Stimulated activated CD8-positive, alpha-beta memory T cell treated with anti-CD3 and anti-CD28 coated beads, Interleukin-2, amount 100 ng/mL, for 1 hour (primary cell): Measurements from ENCODE around the gene SDCCAG8.

Experiments used
- DNase-seq, 2 donors: peaks; one replicate each; pipeline ENCODE4 v3.0.0-alpha.2; 2020; ENCODE audit warnings: low read depth in 2 of 2

The SDCCAG8 gene

DNA sequence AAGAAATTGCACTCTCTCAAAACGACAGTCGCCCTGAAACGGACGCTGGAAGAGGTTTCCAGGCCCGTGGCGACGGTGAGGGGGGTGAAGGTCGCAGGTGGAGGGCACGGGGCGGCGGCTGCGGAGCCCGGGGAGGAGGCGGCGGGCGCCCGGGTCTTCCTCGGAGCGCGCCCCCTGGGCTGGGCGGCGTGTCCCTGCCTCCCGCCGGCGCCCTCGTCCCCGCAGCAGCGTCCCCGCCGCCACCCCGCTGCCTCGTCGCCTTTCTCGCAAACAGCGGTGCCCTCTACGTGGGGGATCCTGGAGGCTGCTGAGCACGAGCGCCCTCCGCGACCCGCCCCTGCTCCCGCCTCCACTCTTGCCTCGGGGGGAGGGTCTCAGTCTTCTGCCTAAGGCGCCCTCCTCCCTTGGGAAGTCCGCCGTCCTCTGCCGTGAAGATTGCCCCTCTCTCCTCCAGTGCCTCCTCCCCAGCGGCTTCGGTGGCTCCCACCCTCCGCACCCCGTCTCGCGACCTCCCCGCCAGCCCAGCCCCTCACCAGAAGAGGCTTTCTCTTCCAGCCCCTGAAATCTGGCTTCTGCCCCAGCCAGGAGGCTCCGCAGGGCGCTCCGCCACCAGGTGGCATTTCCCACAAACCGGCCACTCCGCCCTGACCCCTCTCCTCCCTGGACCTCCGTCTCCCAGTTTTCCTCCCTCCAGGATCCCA, 227.4 kb downstream of the SDCCAG8 start:
- DNase-seq: no peak

DNA sequence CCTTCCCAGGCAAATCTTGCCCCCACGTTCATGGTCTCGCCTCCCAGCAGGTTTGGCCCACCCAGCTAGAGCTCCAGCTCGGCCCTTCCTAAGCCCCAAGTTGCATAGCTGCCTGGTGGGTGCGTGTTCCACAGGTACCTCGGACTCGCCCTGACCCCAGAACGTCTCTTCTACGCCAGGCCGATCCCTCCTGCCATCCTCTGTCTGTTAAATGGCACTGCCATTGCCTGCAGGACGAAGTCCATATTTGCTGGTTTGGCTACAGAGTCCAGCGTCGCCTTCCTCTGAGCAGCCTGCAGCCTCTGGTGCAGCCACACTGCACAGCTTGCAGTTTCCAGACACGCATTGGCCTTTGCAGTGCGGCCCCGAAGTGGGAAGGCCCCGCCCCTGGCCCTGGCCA, 228.1 kb downstream of the SDCCAG8 start:
- no peak for DNase-seq

DNA sequence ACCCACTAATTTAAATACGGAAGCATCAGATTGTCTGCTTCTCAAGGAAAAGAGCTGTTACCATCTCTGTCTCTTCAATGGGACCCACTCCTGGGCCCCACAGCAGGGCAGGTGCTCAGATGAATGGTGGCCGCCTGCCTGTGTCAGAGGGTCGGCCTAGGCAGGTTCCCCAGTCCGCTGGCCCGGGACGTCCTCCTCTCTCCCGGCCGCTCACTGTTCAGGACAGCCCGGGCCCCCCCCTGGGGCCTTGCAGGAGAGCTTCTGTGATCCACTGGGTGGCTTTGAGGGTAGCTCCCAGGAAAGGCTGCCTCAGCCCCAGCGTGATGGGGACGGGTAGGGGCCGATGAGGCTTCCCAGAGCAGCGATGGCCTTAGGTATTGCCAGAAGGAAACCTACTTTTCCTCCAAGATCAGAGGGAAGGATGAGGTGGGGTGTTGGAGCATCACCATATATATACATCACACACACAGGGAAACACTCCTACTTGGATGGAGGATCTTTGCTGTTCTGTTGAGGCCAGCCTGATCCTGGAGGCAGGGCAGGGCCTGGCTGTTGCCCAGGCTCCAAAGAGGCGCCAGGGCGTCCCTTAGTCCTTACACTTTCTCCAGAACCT, 231.3 kb downstream of the SDCCAG8 start:
- no peak for DNase-seq

DNA sequence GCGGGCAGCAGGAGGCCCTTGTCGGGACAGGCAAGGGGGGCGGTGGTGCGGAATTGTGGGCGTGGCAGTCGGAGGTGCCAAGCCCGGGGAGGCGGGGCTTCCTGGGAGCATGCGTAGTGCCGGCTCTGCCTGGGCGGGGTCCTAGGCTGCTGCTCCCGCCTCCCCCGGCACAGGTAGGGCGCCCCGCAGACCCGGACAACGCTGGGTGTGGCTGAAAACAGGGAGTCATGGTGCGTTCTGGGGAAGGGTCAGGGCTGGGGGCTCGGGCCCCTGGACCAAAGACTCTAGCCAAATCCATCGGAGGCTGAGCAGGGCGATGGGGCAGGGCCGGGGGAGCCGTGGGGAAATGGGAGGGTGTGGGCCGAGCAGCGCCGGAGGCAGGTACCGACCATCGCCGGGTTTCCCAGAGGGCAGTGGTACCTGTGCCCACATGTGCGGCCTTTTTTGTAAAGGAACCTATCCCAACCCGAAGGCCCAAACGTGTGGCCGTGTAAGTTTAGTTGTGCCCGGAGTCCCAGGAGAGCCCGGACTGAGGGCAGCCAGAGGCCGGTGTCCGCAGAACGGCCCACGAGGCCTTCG, 231.9 kb downstream of the SDCCAG8 start:
- no peak for DNase-seq

DNA sequence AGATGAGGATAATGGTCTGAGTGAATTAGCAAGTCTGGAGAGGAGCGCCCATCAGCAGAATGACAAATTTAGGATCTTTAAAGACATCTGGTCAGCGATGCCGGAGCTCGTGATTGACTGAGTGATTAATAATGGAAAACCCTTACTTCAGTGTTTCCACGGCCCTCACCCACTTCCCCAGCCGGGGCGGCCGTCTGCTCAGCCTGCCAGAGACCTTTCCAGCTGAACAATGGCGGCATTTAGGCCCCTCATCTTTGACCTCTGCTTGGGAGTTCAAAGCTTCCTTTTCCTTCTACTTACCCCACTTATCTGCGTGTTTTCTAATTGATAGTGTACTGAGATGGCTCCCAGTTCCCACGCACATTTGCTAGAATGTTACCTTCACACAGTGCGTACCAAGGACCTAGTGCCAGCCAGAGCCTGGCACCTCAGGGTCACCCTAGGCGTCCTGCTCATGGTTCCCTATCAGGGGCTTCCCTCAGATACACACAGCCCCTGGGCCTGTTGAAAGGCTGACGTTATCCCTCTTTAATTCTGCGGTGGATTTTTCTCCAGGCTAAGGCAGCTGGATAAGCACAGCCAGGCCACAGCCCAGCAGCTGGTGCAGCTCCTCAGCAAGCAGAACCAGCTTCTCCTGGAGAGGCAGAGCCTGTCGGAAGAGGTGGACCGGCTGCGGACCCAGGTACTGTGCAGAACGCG, 232.8 kb downstream of the SDCCAG8 start:
- DNase-seq: no peak

DNA sequence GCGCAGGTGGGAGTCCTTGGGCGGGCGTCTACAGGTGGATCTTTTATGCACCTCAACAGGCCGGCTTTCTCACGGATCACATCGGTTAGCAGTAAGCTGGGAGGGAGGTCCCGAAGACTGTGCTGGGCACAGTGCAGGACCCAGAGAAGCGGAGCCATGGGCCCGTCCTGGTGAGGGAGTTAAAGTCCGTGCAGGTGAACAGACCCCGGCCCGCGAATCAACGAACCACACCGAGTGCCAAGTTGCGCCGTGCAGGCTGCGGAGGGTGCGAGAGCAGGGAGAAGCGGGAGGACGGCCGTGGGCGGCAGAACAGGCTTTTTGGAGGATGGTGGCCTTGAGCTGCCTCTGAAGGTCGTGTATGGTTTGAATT, 233.3 kb downstream of the SDCCAG8 start:
- no peak for DNase-seq

DNA sequence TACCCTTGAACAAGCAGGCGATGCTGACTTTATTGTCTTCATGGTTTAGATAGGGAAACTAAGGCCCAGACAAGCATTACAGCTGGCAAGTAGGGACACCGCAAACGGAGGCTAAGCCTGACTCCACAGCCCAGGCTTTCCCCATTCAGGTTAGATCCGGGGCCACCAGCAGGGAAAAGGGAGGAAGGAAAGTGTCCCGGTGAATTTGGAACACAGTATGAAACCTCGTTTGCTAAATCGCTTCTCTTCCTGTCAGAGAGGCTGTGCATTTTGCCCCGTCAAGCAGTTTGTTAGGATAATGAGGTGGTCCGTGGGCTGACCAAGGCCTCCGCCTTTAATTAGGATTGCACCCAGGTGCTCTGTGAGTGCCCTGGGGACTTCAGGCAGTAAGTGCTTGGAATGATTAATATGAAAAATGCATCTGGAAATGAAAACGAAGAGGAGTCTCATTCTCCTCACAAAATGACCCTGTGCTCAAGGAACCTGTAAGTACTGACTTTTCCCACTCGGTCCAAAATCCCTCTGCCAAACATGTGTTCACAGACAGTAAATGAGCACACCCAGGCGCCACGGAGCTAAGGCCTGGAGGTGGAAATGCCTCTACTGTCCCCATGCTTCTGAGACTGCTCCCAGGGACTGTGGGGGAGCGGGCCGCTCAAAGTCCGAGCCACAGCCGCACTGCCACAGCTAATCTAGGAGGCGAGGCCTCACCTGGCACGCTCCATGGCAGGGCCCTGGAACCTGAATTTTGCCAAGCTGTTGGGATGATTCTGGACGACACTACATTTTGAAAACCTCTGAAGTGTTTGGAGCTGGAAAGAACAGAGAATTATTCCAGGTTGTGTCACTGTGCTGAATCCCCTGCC, 234.1 kb downstream of the SDCCAG8 start:
- no peak for DNase-seq

DNA sequence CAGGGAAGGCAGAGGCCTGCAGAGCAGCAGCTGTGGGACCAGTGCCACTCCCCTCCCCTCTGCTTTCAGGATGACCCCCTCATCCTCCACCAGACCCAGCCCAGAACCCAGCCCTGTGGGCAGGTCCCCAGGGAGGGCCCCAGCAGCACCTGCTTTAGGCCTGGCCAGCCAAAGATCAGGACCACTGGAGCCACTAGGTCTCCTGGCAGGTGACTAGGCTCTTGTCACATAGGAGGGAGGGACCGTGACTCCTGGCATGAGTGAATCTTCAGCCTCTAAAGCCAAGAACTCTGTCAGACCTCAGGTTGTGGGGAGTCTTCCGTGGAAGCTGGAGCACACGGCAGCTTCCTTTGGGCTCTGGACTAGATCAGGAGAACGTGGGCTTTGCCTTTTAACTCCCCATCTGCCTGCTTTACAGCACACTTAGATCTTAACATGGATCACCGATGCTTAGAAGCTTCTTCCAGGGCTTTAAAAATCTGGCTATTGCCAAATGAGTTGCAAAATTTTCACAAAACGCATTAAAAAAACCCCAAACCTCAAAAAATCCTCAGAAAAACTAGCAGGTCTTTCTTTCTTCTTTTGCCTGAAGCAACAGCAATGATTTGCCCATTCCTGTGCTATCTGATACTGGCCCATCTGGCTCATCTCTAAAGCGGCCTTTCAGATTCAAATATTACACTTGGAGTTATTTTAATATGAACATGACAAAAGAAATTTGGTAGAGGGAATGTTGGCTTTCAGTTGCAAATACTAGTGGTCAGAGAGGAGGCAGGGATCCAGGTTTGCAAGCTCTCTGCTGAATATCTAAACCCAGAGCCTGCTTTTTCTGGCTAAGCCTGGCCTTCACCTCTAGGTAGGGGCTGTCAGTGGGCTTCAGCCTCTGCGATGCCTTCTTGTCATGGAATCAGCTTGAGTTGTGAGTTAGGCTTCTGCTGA, 235.2 kb downstream of the SDCCAG8 start:
- no peak for DNase-seq

DNA sequence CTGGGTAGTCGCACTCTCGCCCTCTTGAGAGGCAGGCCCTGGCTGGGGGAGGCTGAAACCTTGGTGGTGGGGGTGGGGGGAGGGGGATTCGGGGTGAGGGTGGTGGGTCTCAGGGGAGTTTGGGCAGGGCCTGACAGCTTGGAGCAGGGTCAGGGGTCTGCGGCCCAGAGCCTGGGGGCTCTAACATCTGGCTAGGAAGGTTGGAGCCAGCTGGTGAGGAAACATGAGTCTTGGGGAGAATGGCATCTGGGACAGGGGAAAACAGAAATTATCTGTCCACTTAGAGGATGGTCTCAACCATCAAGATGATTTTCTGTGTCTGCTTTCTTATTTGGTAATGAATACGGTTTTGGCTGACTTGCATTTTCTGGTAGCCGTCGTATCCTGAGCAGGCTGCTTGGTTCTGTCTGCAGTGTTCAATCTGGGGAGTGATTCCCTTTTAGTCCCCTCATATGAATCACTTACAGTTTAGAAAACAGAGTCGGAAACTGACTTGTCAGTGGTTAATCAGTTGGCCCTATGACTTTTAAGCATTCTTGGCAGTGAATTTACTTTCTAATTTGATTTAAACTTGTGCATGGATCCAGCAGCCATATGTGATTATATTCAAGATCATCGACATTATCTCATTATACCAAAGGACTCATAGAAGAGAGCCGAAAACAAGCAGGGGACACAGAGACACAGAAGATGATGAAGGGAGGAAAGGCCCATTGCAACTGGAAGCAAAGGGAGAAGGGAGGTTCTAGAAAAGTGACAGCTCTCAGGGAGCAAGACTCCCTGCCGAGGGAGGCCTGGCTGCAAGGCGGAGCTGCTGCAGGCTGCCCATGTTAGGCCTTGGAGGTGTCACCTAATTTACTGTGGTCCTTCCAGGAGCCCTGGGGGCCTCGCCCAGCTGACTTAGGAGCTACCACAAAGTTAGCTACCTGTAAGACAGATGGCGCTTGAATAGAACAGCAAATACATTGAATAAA, 237.6 kb downstream of the SDCCAG8 start:
- DNase-seq: no peak

DNA sequence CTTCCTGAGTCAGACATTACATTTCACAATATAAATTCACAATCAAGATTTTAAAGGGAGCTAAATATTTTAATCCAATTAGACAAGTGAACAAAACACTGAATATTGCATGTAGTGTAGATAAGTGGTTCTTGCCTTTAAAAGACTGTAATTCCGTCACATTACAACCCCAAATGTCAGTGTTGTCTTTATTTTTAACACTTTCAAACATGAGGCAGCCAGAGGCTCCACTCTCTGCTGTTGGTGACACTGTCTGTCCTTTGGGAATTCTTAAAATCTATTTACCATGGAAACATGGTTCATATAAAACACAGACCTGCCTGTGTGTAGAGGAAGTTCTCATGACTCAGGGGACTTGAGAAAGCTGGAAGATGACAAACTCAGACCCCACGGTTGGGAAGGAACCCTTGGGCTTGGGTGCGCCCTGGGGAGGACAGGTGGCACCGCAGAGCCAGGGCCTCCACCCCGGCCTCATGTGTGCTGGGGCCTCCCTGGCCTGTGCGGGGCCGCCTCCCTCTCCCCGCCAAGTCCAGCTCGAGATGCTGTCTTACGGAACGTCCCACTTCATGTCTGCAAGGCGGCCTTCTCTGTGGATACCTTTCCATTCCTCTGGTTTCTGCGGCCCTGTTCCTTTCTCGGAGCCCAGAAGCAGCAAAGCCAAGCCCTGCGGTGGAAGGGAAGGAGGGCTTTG, 239.0 kb downstream of the SDCCAG8 start:
- no peak for DNase-seq

DNA sequence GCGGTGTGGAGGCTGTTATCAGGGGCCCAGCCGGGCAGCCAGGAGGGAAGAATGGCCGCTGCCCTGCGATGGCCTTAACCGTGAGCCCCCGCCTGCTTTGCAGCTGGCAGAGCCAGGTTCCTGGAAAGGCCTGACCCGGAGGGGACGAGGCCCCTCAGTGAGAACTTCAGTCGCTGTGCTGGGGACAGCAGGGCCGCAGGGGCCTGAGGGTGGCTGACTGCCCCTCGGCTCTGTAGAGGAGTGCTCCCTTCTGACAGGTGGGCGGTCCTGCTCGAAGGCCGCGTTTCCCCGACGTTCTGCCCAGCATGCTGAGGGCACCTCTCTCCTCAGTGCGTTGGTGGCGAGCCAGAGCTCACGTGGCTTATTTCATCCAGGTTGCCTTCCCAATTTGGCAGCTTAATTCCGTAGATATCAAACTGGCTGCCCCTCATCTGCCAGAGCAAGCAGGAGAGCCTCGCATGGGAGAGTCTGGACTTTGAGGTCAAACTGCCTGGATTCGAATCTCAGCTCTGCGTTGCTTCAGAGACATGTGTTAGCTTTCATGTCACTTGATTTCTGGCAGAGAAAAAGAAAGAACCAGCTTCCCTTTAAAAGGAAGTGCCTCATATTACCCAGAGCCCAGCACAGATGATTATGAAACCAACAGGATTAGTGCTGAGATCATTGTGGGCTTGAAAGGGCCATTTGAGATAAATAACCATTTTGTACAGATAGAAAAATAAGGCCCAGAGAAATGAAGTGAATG, 239.8 kb downstream of the SDCCAG8 start:
- no peak for DNase-seq

DNA sequence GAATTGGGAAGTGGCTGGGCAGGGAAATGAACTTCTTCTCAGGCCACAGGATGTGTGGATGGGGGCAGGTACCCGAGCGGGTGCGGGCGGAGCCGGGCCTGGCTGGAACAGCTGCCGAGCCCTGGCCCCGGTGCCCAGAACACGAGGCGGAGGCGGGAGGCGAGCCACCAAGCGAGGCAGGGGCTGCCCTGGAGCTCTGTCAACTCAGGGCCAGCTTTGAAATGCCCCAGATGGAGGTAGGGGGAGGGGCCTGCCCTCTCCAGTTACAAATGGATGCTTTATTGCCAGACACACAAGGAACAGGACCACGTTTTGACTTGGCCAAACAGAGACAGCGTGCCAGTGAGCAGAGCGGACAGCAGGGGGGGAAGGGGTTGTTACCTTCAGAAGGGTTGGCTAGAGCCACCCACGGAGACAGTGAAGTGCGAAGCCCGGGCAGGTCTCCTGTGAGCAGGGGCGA, 240.4 kb downstream of the SDCCAG8 start:
- no peak for DNase-seq

DNA sequence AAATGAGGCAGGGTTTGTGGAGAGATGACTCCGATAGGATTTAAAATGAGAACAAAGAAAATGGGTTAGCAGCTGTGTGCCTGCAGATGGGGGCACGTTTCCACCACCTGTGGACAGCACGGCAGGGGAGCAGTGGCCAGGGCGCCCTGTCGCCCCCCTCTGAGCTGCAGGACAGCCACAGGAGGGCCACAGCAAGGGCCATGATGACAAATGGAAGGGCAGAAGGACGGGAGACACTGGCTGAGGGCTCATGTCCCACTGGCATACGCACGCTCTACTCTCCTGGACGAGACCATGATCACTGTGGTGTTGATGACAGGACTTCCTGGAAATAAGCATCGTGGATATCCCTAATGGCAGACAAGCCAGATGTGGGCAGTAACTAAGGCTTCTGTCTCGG, 241.0 kb downstream of the SDCCAG8 start:
- no peak for DNase-seq

DNA sequence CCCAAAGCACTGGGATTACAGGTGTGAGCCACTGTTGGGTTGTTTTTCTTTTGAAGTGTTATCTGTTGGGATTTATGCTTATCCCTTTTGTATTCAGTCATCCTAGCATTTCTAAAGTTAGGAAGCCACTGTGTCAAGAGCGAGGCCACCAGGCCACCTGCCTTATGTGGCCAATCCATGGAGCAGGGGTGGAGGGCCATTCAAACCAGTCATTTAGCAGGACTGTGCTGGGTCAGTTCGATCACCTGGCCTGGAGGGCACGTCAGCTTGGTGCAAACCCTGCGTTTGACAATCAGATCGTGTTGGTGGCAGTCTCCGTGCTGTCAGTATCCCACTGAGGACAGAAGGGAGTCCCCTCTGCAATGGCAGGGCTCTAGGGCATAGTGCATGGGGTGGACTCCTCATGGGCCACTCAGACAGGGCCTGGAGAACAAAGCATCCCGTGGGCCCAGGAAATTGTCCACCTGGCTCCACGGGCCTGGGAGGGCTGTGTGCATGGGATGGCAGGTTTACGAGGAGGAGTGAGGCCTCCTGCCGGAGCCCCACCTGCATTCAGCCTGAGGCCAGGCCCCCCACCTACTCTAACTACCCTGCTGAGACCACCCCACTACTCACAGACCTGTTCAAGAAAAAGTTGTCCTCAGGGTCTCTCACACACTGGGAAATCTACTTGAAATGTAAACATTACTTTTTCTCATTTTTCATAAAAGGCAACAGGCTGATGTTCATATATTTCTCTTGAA, 242.3 kb downstream of the SDCCAG8 start:
- DNase-seq: no peak

DNA sequence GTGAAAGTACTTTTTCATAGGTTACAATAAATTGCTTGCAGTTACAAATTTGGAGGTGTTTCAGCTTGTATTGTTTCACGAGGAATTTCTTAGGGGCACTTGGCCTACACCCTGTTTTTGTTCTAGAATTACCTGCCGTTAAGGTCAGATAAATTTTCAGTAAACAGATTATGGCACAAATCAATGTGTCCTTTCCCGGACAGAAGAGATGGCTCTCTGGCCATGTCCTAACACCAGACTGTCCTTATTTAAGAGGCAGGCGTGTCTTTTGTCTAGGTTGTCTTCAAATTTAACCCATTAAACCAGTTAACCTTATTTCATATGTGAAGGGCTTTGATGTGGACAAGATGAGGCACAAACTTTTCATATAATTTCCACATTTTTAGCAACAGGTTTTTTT, 243.4 kb downstream of the SDCCAG8 start:
- no peak for DNase-seq

DNA sequence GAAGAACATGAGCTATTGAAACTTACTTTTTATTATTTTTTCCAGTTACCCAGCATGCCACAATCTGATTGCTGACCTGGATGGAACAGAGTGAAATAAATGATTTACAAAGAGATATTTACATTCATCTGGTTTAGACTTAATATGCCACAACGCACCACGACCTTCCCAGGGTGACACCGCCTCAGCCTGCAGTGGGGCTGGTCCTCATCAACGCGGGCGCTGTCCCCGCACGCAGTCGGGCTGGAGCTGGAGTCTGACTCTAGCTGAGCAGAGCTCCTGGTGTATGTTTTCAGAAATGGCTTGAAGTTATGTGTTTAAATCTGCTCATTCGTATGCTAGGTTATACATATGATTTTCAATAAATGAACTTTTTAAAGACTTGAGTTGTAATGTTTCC, 243.9 kb downstream of the SDCCAG8 start:
- no peak for DNase-seq

DNA sequence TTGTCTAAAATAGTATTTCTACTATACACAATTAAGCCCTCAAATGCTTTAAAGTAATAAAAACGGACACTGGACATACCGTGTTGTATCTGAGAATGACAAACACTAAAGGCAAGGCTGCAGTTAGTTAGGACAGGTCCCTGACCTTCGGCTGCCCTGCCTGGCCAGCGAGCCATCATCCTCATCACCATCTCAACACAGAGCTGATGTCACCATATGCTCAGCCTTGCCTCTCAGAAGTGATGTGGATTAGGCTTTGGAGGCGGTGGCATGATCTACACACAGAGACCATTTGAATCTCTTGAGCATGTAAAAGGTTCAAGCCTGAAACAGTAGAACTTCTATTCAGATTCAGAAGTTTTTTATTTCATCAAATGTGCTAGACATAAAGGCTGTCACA, 244.7 kb downstream of the SDCCAG8 start:
- DNase-seq: no peak
